ENCODE data around the gene MT3.

The MT3 gene

GRCh38 chr16:56639045-56639444 is 49.7 kb downstream of the MT3 start:
- POLR2A ChIA-PET, result interaction anchor here (1.3 kb wide), 1 partner anchor 14 kb away, joined by 7 read pairs; the partner anchor contains the start of gene MT1E
- H3K4me3 ChIP-seq (ENCODE audit: low read depth, low read length), result no peak overlapping the region
- CTCF ChIA-PET, result interaction anchor here (1.3 kb wide), 1 partner anchor 15 kb away, joined by 4 read pairs; no protein-coding TSS in a partner anchor
- TF ChIP-seq, protein P1, sequence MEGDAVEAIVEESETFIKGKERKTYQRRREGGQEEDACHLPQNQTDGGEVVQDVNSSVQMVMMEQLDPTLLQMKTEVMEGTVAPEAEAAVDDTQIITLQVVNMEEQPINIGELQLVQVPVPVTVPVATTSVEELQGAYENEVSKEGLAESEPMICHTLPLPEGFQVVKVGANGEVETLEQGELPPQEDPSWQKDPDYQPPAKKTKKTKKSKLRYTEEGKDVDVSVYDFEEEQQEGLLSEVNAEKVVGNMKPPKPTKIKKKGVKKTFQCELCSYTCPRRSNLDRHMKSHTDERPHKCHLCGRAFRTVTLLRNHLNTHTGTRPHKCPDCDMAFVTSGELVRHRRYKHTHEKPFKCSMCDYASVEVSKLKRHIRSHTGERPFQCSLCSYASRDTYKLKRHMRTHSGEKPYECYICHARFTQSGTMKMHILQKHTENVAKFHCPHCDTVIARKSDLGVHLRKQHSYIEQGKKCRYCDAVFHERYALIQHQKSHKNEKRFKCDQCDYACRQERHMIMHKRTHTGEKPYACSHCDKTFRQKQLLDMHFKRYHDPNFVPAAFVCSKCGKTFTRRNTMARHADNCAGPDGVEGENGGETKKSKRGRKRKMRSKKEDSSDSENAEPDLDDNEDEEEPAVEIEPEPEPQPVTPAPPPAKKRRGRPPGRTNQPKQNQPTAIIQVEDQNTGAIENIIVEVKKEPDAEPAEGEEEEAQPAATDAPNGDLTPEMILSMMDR (IDR thresholded peaks at IDR 0.05; ENCODE audit: insufficient read depth, low read length, missing control alignments), result no peak
- no peak for DNase-seq (ENCODE audit: low read depth, low spot score)

- ChIA-PET POLR2A (interaction anchor here (1.3 kb wide), 1 partner anchor 15 kb away, joined by 7 read pairs; the partner anchor contains the start of gene MT1E), CTCF (interaction anchor here (1.2 to 1.3 kb wide), 3 partner anchors 16 to 62 kb away, joined by 3 to 4 read pairs (median 4); no protein-coding TSS in a partner anchor)
- no peak for DNase-seq (ENCODE audit: low read depth, low spot score)
Observed at GRCh38 chr16:56640076-56640475, 50.7 kb downstream of the MT3 start.

More at GRCh38 chr16:56640076-56640475, 50.7 kb downstream of the MT3 start:
- TF ChIP-seq, protein P1 (IDR thresholded peaks at IDR 0.05; ENCODE audit: insufficient read depth, low read length, missing control alignments), result no peak
- no peak overlapping the region for H3K4me3 ChIP-seq (ENCODE audit: low read depth, low read length)
